Measurements from ENCODE around the gene ZXDC.

DNA sequence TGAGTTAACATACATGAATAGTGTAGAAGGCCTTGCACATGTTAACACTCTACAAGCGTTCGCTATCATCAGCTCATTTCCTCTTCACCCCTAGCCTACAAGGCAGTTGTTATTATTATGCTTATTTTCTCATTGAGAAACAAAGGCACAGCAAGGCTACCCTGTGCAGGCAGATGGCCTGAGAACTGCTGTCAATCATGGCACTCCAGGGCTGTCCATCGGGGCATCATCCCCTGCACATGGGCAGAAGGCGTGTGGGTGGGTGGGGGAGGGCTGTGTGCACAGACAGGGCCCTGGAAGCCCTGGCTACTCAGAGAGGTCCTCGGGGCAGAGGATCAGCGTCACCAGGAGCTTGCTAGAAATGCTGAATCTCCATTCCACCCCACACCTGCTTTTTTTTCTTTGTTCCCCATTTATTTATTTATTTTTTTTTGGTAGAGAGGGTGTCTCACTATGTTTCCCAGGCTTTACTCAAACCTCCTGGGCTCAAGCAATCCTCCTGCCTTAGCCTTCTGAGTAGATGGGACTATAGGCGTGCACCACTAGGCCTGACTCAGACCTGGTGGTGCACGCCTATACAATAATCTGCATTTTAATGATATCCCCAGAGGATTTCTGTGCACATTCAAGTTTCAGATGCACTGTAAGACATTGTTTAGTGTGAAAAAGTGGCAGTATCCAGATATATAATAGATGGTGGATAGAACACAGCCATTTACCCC, 9.6 kb upstream of the ZXDC start:
- TF ChIP-seq, protein P1, sequence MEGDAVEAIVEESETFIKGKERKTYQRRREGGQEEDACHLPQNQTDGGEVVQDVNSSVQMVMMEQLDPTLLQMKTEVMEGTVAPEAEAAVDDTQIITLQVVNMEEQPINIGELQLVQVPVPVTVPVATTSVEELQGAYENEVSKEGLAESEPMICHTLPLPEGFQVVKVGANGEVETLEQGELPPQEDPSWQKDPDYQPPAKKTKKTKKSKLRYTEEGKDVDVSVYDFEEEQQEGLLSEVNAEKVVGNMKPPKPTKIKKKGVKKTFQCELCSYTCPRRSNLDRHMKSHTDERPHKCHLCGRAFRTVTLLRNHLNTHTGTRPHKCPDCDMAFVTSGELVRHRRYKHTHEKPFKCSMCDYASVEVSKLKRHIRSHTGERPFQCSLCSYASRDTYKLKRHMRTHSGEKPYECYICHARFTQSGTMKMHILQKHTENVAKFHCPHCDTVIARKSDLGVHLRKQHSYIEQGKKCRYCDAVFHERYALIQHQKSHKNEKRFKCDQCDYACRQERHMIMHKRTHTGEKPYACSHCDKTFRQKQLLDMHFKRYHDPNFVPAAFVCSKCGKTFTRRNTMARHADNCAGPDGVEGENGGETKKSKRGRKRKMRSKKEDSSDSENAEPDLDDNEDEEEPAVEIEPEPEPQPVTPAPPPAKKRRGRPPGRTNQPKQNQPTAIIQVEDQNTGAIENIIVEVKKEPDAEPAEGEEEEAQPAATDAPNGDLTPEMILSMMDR (conservative IDR thresholded peaks at IDR 0.05): no peak
- no peak for TF ChIP-seq EZH2 (IDR thresholded peaks at IDR 0.05; ENCODE audit: low read depth)

Data from PC-9 (cell line).